Gastrocnemius medialis (tissue), 4 donors: ENCODE data around the gene NFS1. TPM values are rescaled to one million over a fixed set of nuclear protein-coding genes. Genes with fewer than 3 reads are reported as not detected.

Source experiments
- ATAC-seq, 2 donors: fragments of 150-250 bp; one replicate each; pipeline ENCODE4 v1.9.1; 2016
- DNase-seq, 2 donors: peaks; one replicate each; pipeline ENCODE4 v3.0.0-alpha.2; 2019
- H3K27ac ChIP-seq, 4 donors: fragments of 200-600 bp; sonication (generic); 1 replicate in 1 of 4; 2 replicates in 3 of 4; pipeline ENCODE4 v1.5.1; 2016 to 2018; ENCODE audit warnings: mild to moderate bottlenecking in 2 of 4, moderate library complexity in 1 of 4
- H3K27me3 ChIP-seq, 3 donors: fragments of 200-600 bp; sonication (generic) in 2 of 3; 1 replicate in 1 of 3; 2 replicates in 2 of 3; pipeline versions ENCODE4 v1.5.1 to v1.6.0; 2016 to 2019; ENCODE audit warnings: mild to moderate bottlenecking in 1 of 3, moderate library complexity in 1 of 3
- H3K36me3 ChIP-seq, 2 donors: fragments of 200-600 bp; sonication (generic) in 1 of 2; one replicate each; pipeline ENCODE4 v1.5.1; 2017 to 2018
- H3K4me1 ChIP-seq, 2 donors: fragments of 200-600 bp; sonication (generic) in 1 of 2; one replicate each; pipeline ENCODE4 v1.5.1; 2016 to 2017; ENCODE audit warnings: mild to moderate bottlenecking in 2 of 2
- H3K4me3 ChIP-seq, 4 donors: fragments of 200-600 bp; sonication (generic) in 3 of 4; 1 replicate in 1 of 4; 2 replicates in 3 of 4; pipeline ENCODE4 v1.5.1; 2016 to 2019; ENCODE audit warnings: mild to moderate bottlenecking in 2 of 4
- H3K9me3 ChIP-seq, 3 donors: fragments of 200-600 bp; sonication (generic) in 2 of 3; 1 replicate in 1 of 3; 2 replicates in 2 of 3; pipeline ENCODE4 v1.5.1; 2016 to 2019
- CTCF ChIP-seq, 5 experiments: fragments of 450-650 bp in 3 of 5; fragments of 200-600 bp in 2 of 5; sonication (generic) in 2 of 5; IDR thresholded peaks in 4 of 5; conservative IDR thresholded peaks in 1 of 5; 1 replicate in 4 of 5; 2 replicates in 1 of 5; pipeline ENCODE4 v1.5.1; 2016 to 2019; ENCODE audit warnings: antibody characterized with exemption in 5 of 5, mild to moderate bottlenecking in 3 of 5, moderate library complexity in 3 of 5
- POLR2A ChIP-seq, 2 donors: fragments of 450-650 bp; IDR thresholded peaks; one replicate each; pipeline ENCODE4 v1.6.1; 2017; ENCODE audit warnings: antibody characterized with exemption in 2 of 2, mild to moderate bottlenecking in 2 of 2, moderate library complexity in 2 of 2
- in situ Hi-C, 4 donors: fragments of 200-750 bp; cut with MboI; loops; one replicate each; pipeline versions ENCODE4 v1.15.0 to v1.8.0; 2017; ENCODE audit warnings: low sequenced_read_pairs in 4 of 4
- intact Hi-C: fragments of 100-400 bp; cut with DNase I; formaldehyde crosslinking; loops from one replicate; pipeline ENCODE4 v1.15.1; 2023; ENCODE audit warnings: low total_unique reads
- total RNA-seq, 4 donors: library from RNA; depleted of rRNA; stranded (reverse); fragments of >200 nt; gene quantifications; one replicate each; pipeline versions ENCODE4 v1.1.0 to v1.2.3, GENCODE V29; 2016

NFS1 gene
- total RNA-seq, 4 donors from 2014 or later = 31.5 to 85.8 (median 37.2) TPM

- peak overlapping the region in 1 of 4 donors; percentile 90 for H3K4me3 ChIP-seq
- intact Hi-C loops (no loop called here), in situ Hi-C loops (loop anchor here in 2 of 4 donors (5.0 to 25.0 kb wide), 2 partner anchors 144 to 149 kb away; no protein-coding TSS in a partner anchor)
- TF ChIP-seq CTCF (IDR thresholded peaks at IDR 0.05 in 4 of 5, conservative IDR thresholded peaks at IDR 0.05 in 1 of 5) (no peak), POLR2A (IDR thresholded peaks at IDR 0.05) (no peak)
- peaks cover 0 to 75% of the 10 kb centered on the region in 2 donors for H3K36me3 ChIP-seq
- peak overlapping the region; percentile 39 to 100 (median 98) for H3K27ac ChIP-seq
- H3K27me3 ChIP-seq = no peaks in the 10 kb centered on the region
- H3K9me3 ChIP-seq = no peaks in the 10 kb centered on the region
- H3K4me1 ChIP-seq = peaks cover 62 to 73% of the 10 kb centered on the region in 2 donors
- ATAC-seq (no peak), DNase-seq (no peak)
These were observed 38.7 kb upstream of the NFS1 start for GRCh38 chr20:35737865-35738333.

- no peak for TF ChIP-seq CTCF (IDR thresholded peaks at IDR 0.05 in 4 of 5, conservative IDR thresholded peaks at IDR 0.05 in 1 of 5)
- no peak for TF ChIP-seq POLR2A (IDR thresholded peaks at IDR 0.05)
- H3K4me1 ChIP-seq = peaks cover 73 to 89% of the 10 kb centered on the region in 2 donors
- ATAC-seq (no peak), DNase-seq (no peak)
- in situ Hi-C loops (loop anchor here in 2 of 4 donors (5.0 to 25.0 kb wide), 2 partner anchors 146 to 151 kb away; no protein-coding TSS in a partner anchor), intact Hi-C loops (no loop called here)
- H3K36me3 ChIP-seq = peaks cover 4 to 95% of the 10 kb centered on the region in 2 donors
- H3K27me3 ChIP-seq = no peaks in the 10 kb centered on the region
- H3K4me3 ChIP-seq = peak overlapping the region in 1 of 4 donors; percentile 11
- H3K27ac ChIP-seq = peak overlapping the region; percentile 30 to 61 (median 55)
- H3K9me3 ChIP-seq = no peaks in the 10 kb centered on the region
These were observed 36.8 kb upstream of the NFS1 start for GRCh38 chr20:35735826-35736470.

- H3K36me3 ChIP-seq = peaks cover 4 to 99% of the 10 kb centered on the region in 2 donors
- H3K27me3 ChIP-seq = no peaks in the 10 kb centered on the region
- TF ChIP-seq CTCF (IDR thresholded peaks at IDR 0.05 in 4 of 5, conservative IDR thresholded peaks at IDR 0.05 in 1 of 5) = no peak
- no peak for TF ChIP-seq POLR2A (IDR thresholded peaks at IDR 0.05)
- peaks cover 76 to 98% of the 10 kb centered on the region in 2 donors for H3K4me1 ChIP-seq
- H3K9me3 ChIP-seq = no peaks in the 10 kb centered on the region
- H3K4me3 ChIP-seq = peak overlapping the region in 2 of 4 donors; percentile 5 to 11
- peak overlapping the region; percentile 30 to 61 (median 50) for H3K27ac ChIP-seq
- intact Hi-C loops = no loop called here
- ATAC-seq (no peak), DNase-seq (no peak)
- in situ Hi-C loops = loop anchor here in 2 of 4 donors (5.0 to 25.0 kb wide), 2 partner anchors 147 to 152 kb away; no protein-coding TSS in a partner anchor
These were observed 35.9 kb upstream of the NFS1 start for GRCh38 chr20:35734777-35735649.

GRCh38 chr20:35734374-35734773, 35.2 kb upstream of the NFS1 start:
- TF ChIP-seq POLR2A (IDR thresholded peaks at IDR 0.05) (no peak), CTCF (IDR thresholded peaks at IDR 0.05 in 4 of 5, conservative IDR thresholded peaks at IDR 0.05 in 1 of 5) (no peak)
- Histone ChIP-seq H3K4me1 (peaks cover 76 to 93% of the 10 kb centered on the region in 2 donors), H3K27me3 (no peaks in the 10 kb centered on the region), H3K9me3 (no peaks in the 10 kb centered on the region), H3K36me3 (peaks cover 4 to 99% of the 10 kb centered on the region in 2 donors), H3K4me3 (peak overlapping the region in 2 of 4 donors; percentile 5 to 6), H3K27ac (peak overlapping the region; percentile 20 to 61 (median 39))
- DNase-seq = no peak
- peak in 1 of 2 donors; percentile 25 for ATAC-seq
- intact Hi-C loops (no loop called here), in situ Hi-C loops (loop anchor here in 1 of 4 donors (25.0 kb wide), 1 partner anchor 153 kb away; no protein-coding TSS in a partner anchor)
